Measurements from ENCODE around the gene CNOT6L.

Gene CNOT6L

GRCh38 chr4:77856152-77856551 lies 37.0 kb upstream of the CNOT6L start:
- H3K36me3 ChIP-seq (ENCODE audit: control insufficient read depth, insufficient read depth, low read length): no peaks in the 10 kb centered on the region
- no peak for TF ChIP-seq CTCF (IDR thresholded peaks at IDR 0.05; ENCODE audit: insufficient read depth, low read length, poor library complexity, severe bottlenecking)
- H3K4me3 ChIP-seq (replicated peaks; ENCODE audit: low read depth, low read length): no peak overlapping the region
- no peak for DNase-seq (ENCODE audit: extremely low read depth, insufficient read length)
- H3K27me3 ChIP-seq (replicated peaks; ENCODE audit: control insufficient read depth, insufficient read depth, low read length): no peaks in the 10 kb centered on the region

- DNase-seq (ENCODE audit: extremely low read depth, insufficient read length): no peak
- Histone ChIP-seq H3K27me3 (replicated peaks; ENCODE audit: control insufficient read depth, insufficient read depth, low read length) (no peaks in the 10 kb centered on the region), H3K4me3 (replicated peaks; ENCODE audit: low read depth, low read length) (no peak overlapping the region), H3K36me3 (ENCODE audit: control insufficient read depth, insufficient read depth, low read length) (no peaks in the 10 kb centered on the region)
- no peak for TF ChIP-seq CTCF (IDR thresholded peaks at IDR 0.05; ENCODE audit: insufficient read depth, low read length, poor library complexity, severe bottlenecking)
Observed at GRCh38 chr4:77854431-77855111, 35.4 kb upstream of the CNOT6L start.

- no peak for TF ChIP-seq CTCF (IDR thresholded peaks at IDR 0.05; ENCODE audit: insufficient read depth, low read length, poor library complexity, severe bottlenecking)
- DNase-seq (ENCODE audit: extremely low read depth, insufficient read length): peak; percentile 14
- Histone ChIP-seq H3K27me3 (replicated peaks; ENCODE audit: control insufficient read depth, insufficient read depth, low read length) (no peaks in the 10 kb centered on the region), H3K36me3 (ENCODE audit: control insufficient read depth, insufficient read depth, low read length) (no peaks in the 10 kb centered on the region), H3K4me3 (replicated peaks; ENCODE audit: low read depth, low read length) (no peak overlapping the region)
Observed at GRCh38 chr4:77852892-77853495, 33.8 kb upstream of the CNOT6L start.

- Histone ChIP-seq H3K36me3 (ENCODE audit: control insufficient read depth, insufficient read depth, low read length) (no peaks in the 10 kb centered on the region), H3K27me3 (replicated peaks; ENCODE audit: control insufficient read depth, insufficient read depth, low read length) (no peaks in the 10 kb centered on the region), H3K4me3 (replicated peaks; ENCODE audit: low read depth, low read length) (no peak overlapping the region)
- DNase-seq (ENCODE audit: extremely low read depth, insufficient read length): no peak
- no peak for TF ChIP-seq CTCF (IDR thresholded peaks at IDR 0.05; ENCODE audit: insufficient read depth, low read length, poor library complexity, severe bottlenecking)
Observed at GRCh38 chr4:77849278-77849965, 30.3 kb upstream of the CNOT6L start.

- DNase-seq (ENCODE audit: extremely low read depth, insufficient read length): no peak
- Histone ChIP-seq H3K36me3 (ENCODE audit: control insufficient read depth, insufficient read depth, low read length) (no peaks in the 10 kb centered on the region), H3K27me3 (replicated peaks; ENCODE audit: control insufficient read depth, insufficient read depth, low read length) (no peaks in the 10 kb centered on the region), H3K4me3 (replicated peaks; ENCODE audit: low read depth, low read length) (no peak overlapping the region)
- no peak for TF ChIP-seq CTCF (IDR thresholded peaks at IDR 0.05; ENCODE audit: insufficient read depth, low read length, poor library complexity, severe bottlenecking)
Observed at GRCh38 chr4:77848508-77848907, 29.3 kb upstream of the CNOT6L start.

Data from GM06990 (cell line).